ENCODE measurements around the gene AMZ2.

The AMZ2 gene

DNA sequence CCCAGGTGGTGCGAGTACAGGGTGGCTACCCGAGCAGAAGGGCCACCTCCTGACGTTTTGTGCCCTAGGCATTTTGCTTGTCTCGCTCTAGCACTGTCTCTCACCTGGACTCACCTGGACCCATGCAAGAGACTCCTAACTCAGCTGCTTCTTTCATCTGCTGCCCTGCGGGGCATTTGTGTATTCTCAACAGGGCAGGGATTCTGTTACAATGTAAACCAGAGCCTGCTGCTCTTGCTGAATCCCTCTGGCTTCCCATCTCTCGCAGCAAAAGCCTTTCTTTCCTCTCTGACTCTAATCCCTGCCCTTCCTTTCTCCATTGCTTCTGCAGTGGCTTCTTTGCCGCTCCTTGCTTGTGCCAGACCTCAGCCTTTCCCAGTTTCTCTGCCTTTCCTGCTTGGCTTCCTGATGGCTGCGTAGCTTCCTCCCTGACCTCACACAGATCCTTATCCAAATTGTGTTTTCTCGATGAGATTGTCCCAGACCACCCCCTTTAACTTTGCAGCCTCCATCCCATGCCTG lies 53.7 kb downstream of the AMZ2 start:
- no peak overlapping the region for H3K27ac ChIP-seq (ENCODE audit: low read depth, low read length)

DNA sequence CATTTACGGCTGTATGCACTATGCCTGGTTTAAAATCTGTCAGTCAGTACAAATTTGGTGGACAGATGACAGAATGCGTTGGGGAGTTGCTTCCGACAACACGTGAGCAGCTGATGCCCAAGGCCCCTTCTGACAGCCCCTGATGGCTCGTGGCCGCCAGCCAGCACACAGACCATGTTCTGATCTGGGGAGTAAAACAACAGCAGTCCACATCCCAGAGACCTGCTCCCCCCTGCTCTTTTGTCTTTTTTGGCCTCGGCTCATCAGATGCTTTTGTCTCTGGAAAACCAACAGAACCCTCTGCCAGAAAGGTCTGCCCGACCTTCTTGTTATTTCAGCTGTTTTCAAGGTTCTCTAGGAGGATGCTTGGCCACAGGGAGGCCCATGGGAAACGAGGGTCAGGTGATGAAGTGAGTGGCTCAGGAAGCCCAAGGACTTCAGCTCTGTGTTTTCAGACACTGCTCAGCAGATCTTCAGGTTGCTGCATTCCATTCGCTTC lies 54.3 kb downstream of the AMZ2 start:
- Histone ChIP-seq H3K4me3 (ENCODE audit: low read length) (no peak overlapping the region), H3K4me1 (ENCODE audit: control insufficient read depth, insufficient read depth, low read length) (no peaks in the 10 kb centered on the region), H3K9ac (ENCODE audit: low read length) (no peak overlapping the region), H3K36me3 (ENCODE audit: control insufficient read depth, insufficient read depth, low read length) (no peaks in the 10 kb centered on the region), H3K27me3 (ENCODE audit: control insufficient read depth, insufficient read depth, low read length) (no peaks in the 10 kb centered on the region), H3K27ac (ENCODE audit: low read depth, low read length) (no peak overlapping the region)

More for the DNA sequence above, 53.7 kb downstream of the AMZ2 start:
- Histone ChIP-seq H3K4me3 (ENCODE audit: low read length) (no peak overlapping the region), H3K9ac (ENCODE audit: low read length) (no peak overlapping the region), H3K4me1 (ENCODE audit: control insufficient read depth, insufficient read depth, low read length) (no peaks in the 10 kb centered on the region), H3K36me3 (ENCODE audit: control insufficient read depth, insufficient read depth, low read length) (no peaks in the 10 kb centered on the region), H3K27me3 (ENCODE audit: control insufficient read depth, insufficient read depth, low read length) (no peaks in the 10 kb centered on the region)

DNA sequence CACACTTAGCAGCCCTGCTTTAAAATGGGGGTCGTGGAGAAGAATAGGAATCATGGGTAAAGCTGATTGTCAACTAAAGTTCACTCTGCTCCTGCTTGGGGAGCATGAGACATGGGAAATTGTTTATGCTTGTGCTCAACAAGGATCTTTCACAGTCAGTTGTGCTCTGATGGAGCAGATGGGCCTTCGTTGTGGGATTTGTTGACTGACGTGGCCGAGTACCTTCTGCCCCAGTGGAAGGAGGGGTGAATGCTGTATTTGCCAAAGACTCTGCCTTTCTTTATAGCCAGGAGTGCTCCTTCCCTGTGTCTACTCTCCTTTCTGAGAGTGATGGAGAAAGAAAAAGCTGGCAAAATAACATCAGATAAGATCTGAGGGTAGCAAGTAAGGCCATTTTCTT lies 54.8 kb downstream of the AMZ2 start:
- Histone ChIP-seq H3K27ac (ENCODE audit: low read depth, low read length) (no peak overlapping the region), H3K4me1 (ENCODE audit: control insufficient read depth, insufficient read depth, low read length) (no peaks in the 10 kb centered on the region), H3K27me3 (ENCODE audit: control insufficient read depth, insufficient read depth, low read length) (no peaks in the 10 kb centered on the region), H3K4me3 (ENCODE audit: low read length) (no peak overlapping the region), H3K36me3 (ENCODE audit: control insufficient read depth, insufficient read depth, low read length) (no peaks in the 10 kb centered on the region), H3K9ac (ENCODE audit: low read length) (no peak overlapping the region)

DNA sequence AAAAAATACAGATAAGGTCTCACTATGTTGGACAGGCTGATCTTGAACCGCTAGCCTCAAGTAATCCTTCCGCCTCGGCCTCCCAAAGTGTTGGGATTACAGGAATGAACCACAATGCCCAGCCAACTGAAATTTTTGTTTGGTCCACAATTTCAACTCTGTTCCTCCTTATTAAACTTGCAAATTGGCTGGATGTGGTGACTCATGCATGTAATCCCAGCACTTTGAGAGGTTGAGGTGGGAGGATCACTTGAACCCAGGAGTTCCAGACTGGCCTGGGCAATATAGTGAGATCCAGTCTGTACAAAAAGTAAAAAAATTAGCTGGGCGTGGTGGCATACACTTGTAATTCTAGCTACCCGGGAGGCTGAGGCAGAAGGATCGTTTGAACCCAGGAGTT lies 56.9 kb downstream of the AMZ2 start:
- no peak overlapping the region for H3K27ac ChIP-seq (ENCODE audit: low read depth, low read length)
- no peaks in the 10 kb centered on the region for H3K27me3 ChIP-seq (ENCODE audit: control insufficient read depth, insufficient read depth, low read length)
- H3K36me3 ChIP-seq (ENCODE audit: control insufficient read depth, insufficient read depth, low read length): no peaks in the 10 kb centered on the region
- H3K4me3 ChIP-seq (ENCODE audit: low read length): no peak overlapping the region
- no peak overlapping the region for H3K9ac ChIP-seq (ENCODE audit: low read length)
- no peaks in the 10 kb centered on the region for H3K4me1 ChIP-seq (ENCODE audit: control insufficient read depth, insufficient read depth, low read length)

DNA sequence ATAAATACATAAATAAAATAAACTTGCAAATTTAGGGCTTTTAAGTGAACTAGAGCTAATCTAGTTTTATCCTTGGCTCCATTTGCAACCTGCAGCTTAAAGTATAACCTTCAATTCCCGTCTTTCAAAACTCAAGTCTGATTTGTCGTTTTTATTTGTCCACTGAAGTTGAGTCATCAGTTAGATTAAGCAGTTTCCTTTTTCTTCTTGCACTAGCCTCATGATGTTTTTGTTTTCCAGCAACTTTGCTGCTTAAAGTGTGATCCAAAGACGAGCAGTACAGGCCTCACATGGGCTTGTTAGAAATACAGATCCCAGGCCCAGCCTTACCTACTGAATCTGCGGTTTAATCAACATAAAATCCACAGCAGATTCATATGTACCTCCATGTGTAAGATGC lies 57.3 kb downstream of the AMZ2 start:
- Histone ChIP-seq H3K27ac (ENCODE audit: low read depth, low read length) (no peak overlapping the region), H3K4me1 (ENCODE audit: control insufficient read depth, insufficient read depth, low read length) (no peaks in the 10 kb centered on the region), H3K27me3 (ENCODE audit: control insufficient read depth, insufficient read depth, low read length) (no peaks in the 10 kb centered on the region), H3K9ac (ENCODE audit: low read length) (no peak overlapping the region), H3K36me3 (ENCODE audit: control insufficient read depth, insufficient read depth, low read length) (no peaks in the 10 kb centered on the region), H3K4me3 (ENCODE audit: low read length) (no peak overlapping the region)

Measured in rectal smooth muscle tissue (tissue), 1 donor.